ENCODE results near the gene DOK6. TPM values are rescaled to one million over a fixed set of nuclear protein-coding genes. Genes with fewer than 3 reads are reported as not detected.

Gene DOK6
- total RNA-seq, 5 donors from 2014 or later (not counting 1 experiment from before 2014, with no cell fraction given): 0.03 TPM; not detected in 4

DNA sequence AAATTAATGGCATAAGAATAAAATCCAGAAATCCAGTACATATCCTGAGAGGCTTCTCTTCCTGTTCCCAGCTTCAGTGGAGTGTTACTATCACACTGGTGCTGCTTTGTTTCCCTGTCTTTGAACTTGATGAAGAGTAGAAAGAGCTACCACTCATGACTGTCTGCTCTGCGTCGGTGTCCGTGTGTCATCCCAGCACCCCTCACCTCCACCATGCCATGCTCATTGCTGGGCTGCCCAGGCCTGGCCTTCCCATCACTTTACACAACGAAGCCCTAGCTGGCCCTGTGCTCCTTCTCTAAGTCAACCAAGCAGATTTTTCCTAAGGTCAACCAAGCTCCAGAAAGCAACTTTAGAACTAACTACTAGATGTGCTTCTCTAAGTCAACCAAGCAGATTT lies 215.4 kb downstream of the DOK6 start:
- no peaks in the 10 kb centered on the region for H3K36me3 Mint-ChIP-seq
- ATAC-seq (replicated peaks in 1 of 4) (no peak), DNase-seq (no peak)
- no peak overlapping the region for H3K4me3 Mint-ChIP-seq
- no peaks in the 10 kb centered on the region for H3K4me1 Mint-ChIP-seq
- Histone ChIP-seq H3K9me3 (no peaks in the 10 kb centered on the region), H3K27me3 (replicated peaks in 1 of 2; ENCODE audit: control insufficient read depth in 2 of 2, extremely low read depth in 1 of 2, insufficient read depth in 2 of 2, low read length in 1 of 2) (no peaks in the 10 kb centered on the region), H3K27ac (ENCODE audit: low read length) (no peak overlapping the region), H3K4me1 (ENCODE audit: control insufficient read depth in 1 of 2, extremely low read depth in 1 of 2, insufficient read depth in 2 of 2, low read length in 2 of 2) (no peaks in the 10 kb centered on the region), H3K4me3 (ENCODE audit: control insufficient read depth in 1 of 2, extremely low read depth in 1 of 2, low read length in 1 of 2) (no peak overlapping the region), H3K36me3 (ENCODE audit: control insufficient read depth in 2 of 2, extremely low read depth in 1 of 2, insufficient read depth in 1 of 2, low read length in 1 of 2) (no peaks in the 10 kb centered on the region)
- H3K27ac Mint-ChIP-seq: no peak overlapping the region
- ChIA-PET POLR2A (no interaction called here), CTCF (no interaction called here)
- H3K27me3 Mint-ChIP-seq: peaks cover 6 to 17% of the 10 kb centered on the region in 2 donors
- no peaks in the 10 kb centered on the region for H3K9me3 Mint-ChIP-seq
- 64% methylated on average over 1 of the region's 4 CpGs for WGBS (ENCODE audit: insufficient coverage)

DNA sequence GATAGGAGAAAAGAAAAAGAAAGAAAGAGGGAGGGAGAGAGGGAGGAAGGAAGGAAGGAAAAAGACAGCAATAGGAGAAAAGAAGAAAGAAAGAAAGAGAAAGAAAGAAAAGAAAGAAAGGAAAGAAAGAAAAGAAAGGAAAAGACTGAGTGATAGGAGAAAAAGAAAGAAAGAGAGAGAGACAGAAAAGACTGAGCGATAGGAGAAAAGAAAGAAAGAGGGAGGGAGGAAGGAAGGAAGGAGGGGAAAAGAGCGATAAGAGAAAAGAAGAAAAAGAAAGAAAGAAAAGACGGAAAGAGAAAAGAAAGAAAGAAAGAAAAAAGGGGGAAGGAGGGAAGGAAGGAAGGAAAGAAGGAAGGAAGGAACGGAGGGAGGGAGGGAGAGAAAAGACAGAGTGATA lies 216.7 kb downstream of the DOK6 start:
- Histone ChIP-seq H3K27ac (ENCODE audit: low read length) (no peak overlapping the region), H3K4me3 (ENCODE audit: control insufficient read depth in 1 of 2, extremely low read depth in 1 of 2, low read length in 1 of 2) (no peak overlapping the region), H3K4me1 (ENCODE audit: control insufficient read depth in 1 of 2, extremely low read depth in 1 of 2, insufficient read depth in 2 of 2, low read length in 2 of 2) (no peaks in the 10 kb centered on the region), H3K36me3 (ENCODE audit: control insufficient read depth in 2 of 2, extremely low read depth in 1 of 2, insufficient read depth in 1 of 2, low read length in 1 of 2) (no peaks in the 10 kb centered on the region), H3K27me3 (replicated peaks in 1 of 2; ENCODE audit: control insufficient read depth in 2 of 2, extremely low read depth in 1 of 2, insufficient read depth in 2 of 2, low read length in 1 of 2) (no peaks in the 10 kb centered on the region), H3K9me3 (no peaks in the 10 kb centered on the region)
- H3K27ac Mint-ChIP-seq: no peak overlapping the region
- ChIA-PET POLR2A (no interaction called here), CTCF (no interaction called here)
- H3K36me3 Mint-ChIP-seq: no peaks in the 10 kb centered on the region
- no peaks in the 10 kb centered on the region for H3K9me3 Mint-ChIP-seq
- 93% methylated on average over 4 of the region's 4 CpGs for WGBS (ENCODE audit: insufficient coverage)
- no peaks in the 10 kb centered on the region for H3K4me1 Mint-ChIP-seq
- DNase-seq (no peak), ATAC-seq (replicated peaks in 1 of 4) (no peak)
- H3K27me3 Mint-ChIP-seq: peaks cover 6 to 17% of the 10 kb centered on the region in 2 donors
- no peak overlapping the region for H3K4me3 Mint-ChIP-seq

- Histone ChIP-seq H3K36me3 (ENCODE audit: control insufficient read depth in 2 of 2, extremely low read depth in 1 of 2, insufficient read depth in 1 of 2, low read length in 1 of 2) (no peaks in the 10 kb centered on the region), H3K4me3 (ENCODE audit: control insufficient read depth in 1 of 2, extremely low read depth in 1 of 2, low read length in 1 of 2) (no peak overlapping the region), H3K27me3 (replicated peaks in 1 of 2; ENCODE audit: control insufficient read depth in 2 of 2, extremely low read depth in 1 of 2, insufficient read depth in 2 of 2, low read length in 1 of 2) (no peaks in the 10 kb centered on the region), H3K9me3 (no peaks in the 10 kb centered on the region), H3K4me1 (ENCODE audit: control insufficient read depth in 1 of 2, extremely low read depth in 1 of 2, insufficient read depth in 2 of 2, low read length in 2 of 2) (no peaks in the 10 kb centered on the region), H3K27ac (ENCODE audit: low read length) (no peak overlapping the region)
- ATAC-seq (replicated peaks in 1 of 4): no peak
- ChIA-PET POLR2A (no interaction called here), CTCF (no interaction called here)
- WGBS (ENCODE audit: insufficient coverage): 90% methylated on average over 3 of the region's 4 CpGs
- no peak for DNase-seq
- Mint-ChIP-seq H3K4me1 (no peaks in the 10 kb centered on the region), H3K27me3 (peaks cover 6 to 17% of the 10 kb centered on the region in 2 donors), H3K36me3 (no peaks in the 10 kb centered on the region), H3K4me3 (no peak overlapping the region), H3K9me3 (no peaks in the 10 kb centered on the region), H3K27ac (no peak overlapping the region)
These were observed 217.2 kb downstream of the DOK6 start for GRCh38 chr18:69617888-69618287.

- Histone ChIP-seq H3K9me3 (no peaks in the 10 kb centered on the region), H3K4me1 (ENCODE audit: control insufficient read depth in 1 of 2, extremely low read depth in 1 of 2, insufficient read depth in 2 of 2, low read length in 2 of 2) (no peaks in the 10 kb centered on the region), H3K36me3 (ENCODE audit: control insufficient read depth in 2 of 2, extremely low read depth in 1 of 2, insufficient read depth in 1 of 2, low read length in 1 of 2) (no peaks in the 10 kb centered on the region), H3K27me3 (replicated peaks in 1 of 2; ENCODE audit: control insufficient read depth in 2 of 2, extremely low read depth in 1 of 2, insufficient read depth in 2 of 2, low read length in 1 of 2) (no peaks in the 10 kb centered on the region), H3K27ac (ENCODE audit: low read length) (no peak overlapping the region), H3K4me3 (ENCODE audit: control insufficient read depth in 1 of 2, extremely low read depth in 1 of 2, low read length in 1 of 2) (no peak overlapping the region)
- ATAC-seq (replicated peaks in 1 of 4): no peak
- H3K36me3 Mint-ChIP-seq: no peaks in the 10 kb centered on the region
- no peaks in the 10 kb centered on the region for H3K4me1 Mint-ChIP-seq
- no CpG with 5 or more reads among the region's 3 CpGs for whole genome bisulfite sequencing (ENCODE audit: insufficient coverage)
- no peaks in the 10 kb centered on the region for H3K9me3 Mint-ChIP-seq
- H3K4me3 Mint-ChIP-seq: no peak overlapping the region
- peaks cover 4 to 12% of the 10 kb centered on the region in 2 donors for H3K27me3 Mint-ChIP-seq
- ChIA-PET CTCF (interaction anchor here in 1 of 2 donors (0.5 kb wide), 1 partner anchor 462 kb away, joined by 4 read pairs; no protein-coding TSS in a partner anchor), POLR2A (no interaction called here)
- H3K27ac Mint-ChIP-seq: no peak overlapping the region
- DNase-seq: no peak
These were observed 221.5 kb downstream of the DOK6 start for GRCh38 chr18:69622184-69622583.

DNA sequence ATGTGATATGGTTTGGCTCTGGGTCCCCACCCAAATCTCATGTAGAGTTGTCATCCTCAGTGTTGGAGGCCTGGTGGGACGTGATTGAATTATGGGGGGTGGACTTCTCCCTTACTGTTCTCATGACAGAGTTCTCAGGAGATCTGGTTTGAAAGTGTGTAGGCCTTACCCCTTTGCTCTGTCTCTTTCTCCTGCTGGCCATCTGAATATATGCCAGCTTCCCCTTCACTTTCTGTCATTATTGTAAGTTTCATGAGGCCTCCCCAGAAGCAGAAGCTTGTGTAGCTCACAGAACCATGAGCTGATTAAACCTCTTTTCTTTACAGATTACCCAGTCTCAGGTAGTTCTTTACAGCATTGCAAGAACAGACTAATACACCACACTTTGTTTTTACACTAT lies 222.3 kb downstream of the DOK6 start:
- no peak overlapping the region for H3K27ac Mint-ChIP-seq
- Histone ChIP-seq H3K4me1 (ENCODE audit: control insufficient read depth in 1 of 2, extremely low read depth in 1 of 2, insufficient read depth in 2 of 2, low read length in 2 of 2) (no peaks in the 10 kb centered on the region), H3K27me3 (replicated peaks in 1 of 2; ENCODE audit: control insufficient read depth in 2 of 2, extremely low read depth in 1 of 2, insufficient read depth in 2 of 2, low read length in 1 of 2) (no peaks in the 10 kb centered on the region), H3K27ac (ENCODE audit: low read length) (no peak overlapping the region), H3K9me3 (no peaks in the 10 kb centered on the region), H3K4me3 (ENCODE audit: control insufficient read depth in 1 of 2, extremely low read depth in 1 of 2, low read length in 1 of 2) (no peak overlapping the region), H3K36me3 (ENCODE audit: control insufficient read depth in 2 of 2, extremely low read depth in 1 of 2, insufficient read depth in 1 of 2, low read length in 1 of 2) (no peaks in the 10 kb centered on the region)
- ATAC-seq (replicated peaks in 1 of 4) (no peak), DNase-seq (no peak)
- H3K36me3 Mint-ChIP-seq: no peaks in the 10 kb centered on the region
- WGBS (ENCODE audit: insufficient coverage): no CpG with 5 or more reads among the region's 1 CpG
- no peaks in the 10 kb centered on the region for H3K4me1 Mint-ChIP-seq
- no peak overlapping the region for H3K4me3 Mint-ChIP-seq
- ChIA-PET POLR2A (no interaction called here), CTCF (interaction anchor here in 1 of 2 donors (0.5 kb wide), 1 partner anchor 461 kb away, joined by 3 read pairs; no protein-coding TSS in a partner anchor)
- no peaks in the 10 kb centered on the region for H3K9me3 Mint-ChIP-seq
- peaks cover 2 to 4% of the 10 kb centered on the region in 2 donors for H3K27me3 Mint-ChIP-seq

DNA sequence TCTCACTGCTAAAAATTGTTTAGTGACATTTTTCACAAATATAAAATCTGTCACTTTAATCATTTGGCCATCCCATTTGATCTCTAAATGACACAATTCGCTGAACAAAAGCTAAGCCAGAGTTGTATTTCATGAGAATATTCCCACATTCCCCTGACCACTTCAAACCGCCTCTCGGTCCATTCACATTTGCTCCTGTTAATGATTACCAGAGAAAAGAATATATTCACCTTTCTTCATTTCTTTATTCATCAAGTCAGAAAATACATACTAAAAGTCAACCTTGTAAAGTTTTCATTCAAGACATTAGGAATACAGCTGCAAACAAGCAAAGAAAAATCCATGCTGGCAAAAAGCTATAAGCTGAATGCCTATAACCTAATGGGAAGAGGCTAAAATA lies 225.5 kb downstream of the DOK6 start:
- Histone ChIP-seq H3K27ac (ENCODE audit: low read length) (no peak overlapping the region), H3K4me1 (ENCODE audit: control insufficient read depth in 1 of 2, extremely low read depth in 1 of 2, insufficient read depth in 2 of 2, low read length in 2 of 2) (no peaks in the 10 kb centered on the region), H3K27me3 (replicated peaks in 1 of 2; ENCODE audit: control insufficient read depth in 2 of 2, extremely low read depth in 1 of 2, insufficient read depth in 2 of 2, low read length in 1 of 2) (no peaks in the 10 kb centered on the region), H3K36me3 (ENCODE audit: control insufficient read depth in 2 of 2, extremely low read depth in 1 of 2, insufficient read depth in 1 of 2, low read length in 1 of 2) (no peaks in the 10 kb centered on the region), H3K4me3 (ENCODE audit: control insufficient read depth in 1 of 2, extremely low read depth in 1 of 2, low read length in 1 of 2) (no peak overlapping the region), H3K9me3 (no peaks in the 10 kb centered on the region)
- no peaks in the 10 kb centered on the region for H3K9me3 Mint-ChIP-seq
- H3K36me3 Mint-ChIP-seq: no peaks in the 10 kb centered on the region
- H3K4me3 Mint-ChIP-seq: no peak overlapping the region
- no peaks in the 10 kb centered on the region for H3K4me1 Mint-ChIP-seq
- no peak overlapping the region for H3K27ac Mint-ChIP-seq
- POLR2A ChIA-PET: no interaction called here
- peaks cover 0 to 2% of the 10 kb centered on the region in 2 donors for H3K27me3 Mint-ChIP-seq
- WGBS (ENCODE audit: insufficient coverage): 80% methylated on average over 1 of the region's 3 CpGs
- ATAC-seq (replicated peaks in 1 of 4) (no peak), DNase-seq (no peak)
- CTCF ChIA-PET: no interaction called here

- Mint-ChIP-seq H3K36me3 (no peaks in the 10 kb centered on the region), H3K27ac (no peak overlapping the region), H3K9me3 (no peaks in the 10 kb centered on the region), H3K4me1 (no peaks in the 10 kb centered on the region), H3K4me3 (no peak overlapping the region), H3K27me3 (peaks cover 0 to 5% of the 10 kb centered on the region in 2 donors)
- Histone ChIP-seq H3K36me3 (ENCODE audit: control insufficient read depth in 2 of 2, extremely low read depth in 1 of 2, insufficient read depth in 1 of 2, low read length in 1 of 2) (no peaks in the 10 kb centered on the region), H3K27me3 (replicated peaks in 1 of 2; ENCODE audit: control insufficient read depth in 2 of 2, extremely low read depth in 1 of 2, insufficient read depth in 2 of 2, low read length in 1 of 2) (no peaks in the 10 kb centered on the region), H3K4me1 (ENCODE audit: control insufficient read depth in 1 of 2, extremely low read depth in 1 of 2, insufficient read depth in 2 of 2, low read length in 2 of 2) (no peaks in the 10 kb centered on the region), H3K9me3 (no peaks in the 10 kb centered on the region), H3K27ac (ENCODE audit: low read length) (no peak overlapping the region), H3K4me3 (ENCODE audit: control insufficient read depth in 1 of 2, extremely low read depth in 1 of 2, low read length in 1 of 2) (no peak overlapping the region)
- ATAC-seq (replicated peaks in 1 of 4): no peak
- POLR2A ChIA-PET: no interaction called here
- DNase-seq: no peak
- WGBS (ENCODE audit: insufficient coverage): no CpG with 5 or more reads among the region's 4 CpGs
- CTCF ChIA-PET: no interaction called here
These were observed 226.1 kb downstream of the DOK6 start for GRCh38 chr18:69626643-69627242.

Measured in T-cell (primary cell).